Pancreas (tissue), 10 donors: ENCODE measurements around the gene RAB33A. TPM values are rescaled to one million over a fixed set of nuclear protein-coding genes. Genes with fewer than 3 reads are reported as not detected.

Experiments used
- ATAC-seq, 4 donors: fragments of 200-7000 bp; cut with Tn5 transposase; one replicate each; pipeline versions ENCODE4 v1.8.0 to v1.9.1; 2020; ENCODE audit warnings: mild to moderate bottlenecking in 4 of 4, moderate library complexity in 4 of 4
- DNase-seq, 6 donors: peaks; one replicate each; pipeline ENCODE4 v3.0.0-alpha.2; 2020
- FAIRE-seq: peaks from 2 replicates; lab custom pipeline; 2012; peaks lifted over from hg19 to GRCh38; lab: Jason Lieb, UNC
- H3K27ac ChIP-seq, 4 donors: fragments of 200-600 bp; sonication (generic); 1 replicate in 3 of 4; 2 replicates in 1 of 4; pipeline versions ENCODE4 v1.5.0 to v1.8.0; 2020
- H3K27me3 ChIP-seq, 4 donors: fragments of 200-600 bp; one replicate each; pipeline ENCODE4 v1.8.0; 2021
- H3K36me3 ChIP-seq, 3 donors: fragments of 200-600 bp; sonication (generic) in 1 of 3; one replicate each; pipeline versions ENCODE4 v1.5.0 to v1.8.0; 2020 to 2021
- H3K4me1 ChIP-seq, 3 donors: fragments of 200-600 bp; one replicate each; pipeline ENCODE4 v1.8.0; 2021
- H3K4me3 ChIP-seq, 4 donors: fragments of 200-600 bp; sonication (generic) in 2 of 4; one replicate each; pipeline versions ENCODE4 v1.5.0 to v1.8.0; 2020 to 2021
- H3K9me3 ChIP-seq, 4 donors: fragments of 200-600 bp; one replicate each; pipeline ENCODE4 v1.8.0; 2021
- CTCF ChIP-seq, 4 donors: fragments of 200-600 bp; sonication (generic) in 3 of 4; IDR thresholded peaks; one replicate each; pipeline versions ENCODE4 v1.5.0 to v1.8.0; 2021; ENCODE audit warnings: antibody characterized with exemption in 4 of 4
- WGBS, 2 donors: extraction: QIAGEN DNeasy Blood & Tissue Kit; methylation state at CpG; one replicate each; pipeline ENCODE4 v1.1.7; 2013; 5-methylcytosine and 5-hydroxymethylcytosine counted together
- intact Hi-C, 3 donors: fragments of 100-400 bp; cut with DNase I; formaldehyde crosslinking; loops; one replicate each; pipeline versions ENCODE4 v1.11.1 to v1.14.2; 2022
- polyA plus RNA-seq, 2 donors: library from polyadenylated mRNA; stranded (reverse); fragments of 200-250 nt; gene quantifications; one replicate each; pipeline ENCODE4 v1.2.3, GENCODE V29; 2013
- total RNA-seq, 6 donors: library from RNA; stranded (reverse); fragmentation: NEBNext Ultra II Directional in 4 of 6; extraction: Animal tissue kit (Norgen Biotek cat#: 25700) in 4 of 6; gene quantifications; one replicate each; pipeline versions ENCODE4 v1.2.1 to v1.2.4, GENCODE V29; 2021 to 2023
- donor health status: healthy with polysubstance abuse.
- donor health status: DM: no; HTN: no; CAD: no; lungs with moderate emphysema.
- donor health status: DM: no; HTN: no; CAD: no.
- donor health status: control.
- donor health status: control.
- donor health status: Bipolar disorder and iron deficiency.
- donor health status: DM: yes; HTN: yes; CAD: no.
- donor health status: DM: no; HTN: no; CAD: no.
- donor health status: DM: no; HTN: no; CAD: no.
- donor health status: DM: yes; HTN: yes; CAD: no.

The RAB33A gene
- total and polyA plus RNA-seq, 8 donors = 0.17 to 0.38 (median 0.23) TPM; not detected in 5

- Histone ChIP-seq H3K27ac (no peak overlapping the region), H3K27me3 (peaks cover 0 to 6% (median 0%) of the 10 kb centered on the region in 4 donors), H3K9me3 (no peaks in the 10 kb centered on the region), H3K4me1 (no peaks in the 10 kb centered on the region), H3K4me3 (no peak overlapping the region), H3K36me3 (no peaks in the 10 kb centered on the region)
- no peak for DNase-seq
- FAIRE-seq = no peak
- ATAC-seq = no peak
- 79 to 81% methylated on average over 4 of the region's 4 CpGs for WGBS, 2 donors
- TF ChIP-seq CTCF (IDR thresholded peaks at IDR 0.05) = no peak
- intact Hi-C loops = loop anchor here in 2 of 3 donors (5.0 to 10.0 kb wide), 2 partner anchors 106 to 108 kb away; no protein-coding TSS in a partner anchor
Observed at GRCh38 chrX:130190801-130191200, 19.0 kb downstream of the RAB33A start.

DNA sequence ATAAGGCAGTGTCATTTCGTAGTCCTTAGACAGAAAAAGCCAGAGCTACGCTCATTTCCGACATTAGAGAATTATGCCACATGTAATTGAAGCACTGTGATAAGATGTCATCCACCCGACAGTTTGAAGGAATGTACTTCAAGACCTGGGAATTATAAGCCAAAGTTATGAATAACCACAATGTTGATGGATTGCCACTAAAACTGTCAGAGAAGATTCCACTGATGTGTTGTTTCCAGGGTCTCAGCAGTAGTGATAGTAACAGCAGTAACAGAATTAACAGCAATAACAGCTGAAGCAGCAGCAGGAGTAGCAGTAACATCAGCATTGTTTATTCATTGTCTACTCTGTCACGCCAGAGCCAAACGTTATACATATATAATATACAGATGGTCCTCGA lies 24.7 kb downstream of the RAB33A start:
- no peak overlapping the region for H3K27ac ChIP-seq
- H3K4me3 ChIP-seq = no peak overlapping the region
- H3K9me3 ChIP-seq = no peaks in the 10 kb centered on the region
- TF ChIP-seq CTCF (IDR thresholded peaks at IDR 0.05) = no peak
- no peak for FAIRE-seq
- no peaks in the 10 kb centered on the region for H3K36me3 ChIP-seq
- 52 to 54% methylated on average over 7 of the region's 7 CpGs for WGBS, 2 donors
- no peak for ATAC-seq
- no peaks in the 10 kb centered on the region for H3K4me1 ChIP-seq
- intact Hi-C loops = loop anchor here in 1 of 3 donors (10.0 kb wide), 1 partner anchor 112 kb away; no protein-coding TSS in a partner anchor
- no peak for DNase-seq
- H3K27me3 ChIP-seq = peaks cover 0 to 6% (median 0%) of the 10 kb centered on the region in 4 donors

- no peak overlapping the region for H3K4me3 ChIP-seq
- WGBS, 2 donors = 65 to 66% methylated on average over 5 of the region's 5 CpGs
- FAIRE-seq = no peak
Observed at GRCh38 chrX:130197464-130197863, 25.7 kb downstream of the RAB33A start.

DNA sequence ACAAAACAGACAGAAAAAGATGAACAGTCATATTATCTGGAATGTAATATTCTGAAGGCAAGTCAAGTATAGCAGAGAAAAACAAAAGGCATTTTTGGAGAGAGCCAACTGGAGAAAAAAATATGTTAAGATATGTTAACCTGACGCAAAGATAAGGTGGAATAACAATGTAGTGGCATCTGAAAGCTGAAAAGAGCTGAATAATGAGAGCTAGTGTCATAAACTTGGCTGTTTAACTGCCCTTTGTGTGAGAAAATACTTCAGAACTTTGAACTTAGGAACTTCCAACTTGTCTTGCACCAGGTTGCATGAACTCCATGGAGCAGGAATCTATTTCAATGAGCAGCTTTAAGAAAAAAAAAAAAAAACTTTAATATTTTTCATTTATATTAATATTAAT lies 32.9 kb downstream of the RAB33A start:
- Histone ChIP-seq H3K27ac (no peak overlapping the region), H3K9me3 (no peaks in the 10 kb centered on the region), H3K4me3 (no peak overlapping the region), H3K36me3 (no peaks in the 10 kb centered on the region), H3K27me3 (no peaks in the 10 kb centered on the region), H3K4me1 (no peaks in the 10 kb centered on the region)
- TF ChIP-seq CTCF (IDR thresholded peaks at IDR 0.05) = no peak
- FAIRE-seq = peak; percentile 73
- WGBS, 2 donors = 45 to 90% methylated on average over 1 of the region's 1 CpG
- intact Hi-C loops = no loop called here
- DNase-seq = no peak
- ATAC-seq = no peak

More at GRCh38 chrX:130197464-130197863, 25.7 kb downstream of the RAB33A start:
- no peak for TF ChIP-seq CTCF (IDR thresholded peaks at IDR 0.05)
- Histone ChIP-seq H3K36me3 (no peaks in the 10 kb centered on the region), H3K27ac (no peak overlapping the region), H3K27me3 (peaks cover 0 to 6% (median 0%) of the 10 kb centered on the region in 4 donors), H3K4me1 (no peaks in the 10 kb centered on the region), H3K9me3 (no peaks in the 10 kb centered on the region)
- intact Hi-C loops = loop anchor here in 1 of 3 donors (10.0 kb wide), 1 partner anchor 113 kb away; no protein-coding TSS in a partner anchor
- no peak for ATAC-seq
- no peak for DNase-seq

GRCh38 chrX:130211415-130212186 lies 39.8 kb downstream of the RAB33A start:
- ATAC-seq (no peak), FAIRE-seq (no peak), DNase-seq (no peak)
- Histone ChIP-seq H3K4me3 (no peak overlapping the region), H3K27ac (no peak overlapping the region), H3K36me3 (no peaks in the 10 kb centered on the region), H3K4me1 (no peaks in the 10 kb centered on the region), H3K27me3 (no peaks in the 10 kb centered on the region), H3K9me3 (no peaks in the 10 kb centered on the region)
- no peak for TF ChIP-seq CTCF (IDR thresholded peaks at IDR 0.05)
- WGBS, 2 donors = 63 to 88% methylated on average over 4 of the region's 4 CpGs
- intact Hi-C loops = no loop called here
